Measurements from ENCODE around the gene ETNK2.

ETNK2 gene

GRCh38 chr1:204154568-204155255 lies 2.9 kb upstream of the ETNK2 start:
- no peak for DNase-seq (ENCODE audit: low read depth)
- no peak overlapping the region for H3K4me3 ChIP-seq (ENCODE audit: low read depth, low read length)
- TF ChIP-seq MYC (IDR thresholded peaks at IDR 0.05; ENCODE audit: low read depth, low read length) (no peak), POLR2A (IDR thresholded peaks at IDR 0.05; ENCODE audit: extremely low read depth, insufficient read length) (no peak), MAX (IDR thresholded peaks at IDR 0.05; ENCODE audit: low read depth, low read length) (no peak), CTCF (IDR thresholded peaks at IDR 0.05; ENCODE audit: low read depth, low read length) (no peak)

GRCh38 chr1:204153667-204154066 lies 1.8 kb upstream of the ETNK2 start:
- DNase-seq (ENCODE audit: low read depth) = no peak
- H3K4me3 ChIP-seq (ENCODE audit: low read depth, low read length) = no peak overlapping the region
- no peak for TF ChIP-seq POLR2A (IDR thresholded peaks at IDR 0.05; ENCODE audit: extremely low read depth, insufficient read length)
- no peak for TF ChIP-seq CTCF (IDR thresholded peaks at IDR 0.05; ENCODE audit: low read depth, low read length)
- no peak for TF ChIP-seq MAX (IDR thresholded peaks at IDR 0.05; ENCODE audit: low read depth, low read length)
- TF ChIP-seq MYC (IDR thresholded peaks at IDR 0.05; ENCODE audit: low read depth, low read length) = no peak

GRCh38 chr1:204152310-204153044 lies 633 bp upstream of the ETNK2 start:
- DNase-seq (ENCODE audit: low read depth) = no peak
- no peak for TF ChIP-seq POLR2A (IDR thresholded peaks at IDR 0.05; ENCODE audit: extremely low read depth, insufficient read length)
- no peak for TF ChIP-seq MAX (IDR thresholded peaks at IDR 0.05; ENCODE audit: low read depth, low read length)
- no peak for TF ChIP-seq CTCF (IDR thresholded peaks at IDR 0.05; ENCODE audit: low read depth, low read length)
- no peak for TF ChIP-seq MYC (IDR thresholded peaks at IDR 0.05; ENCODE audit: low read depth, low read length)
- no peak overlapping the region for H3K4me3 ChIP-seq (ENCODE audit: low read depth, low read length)

- DNase-seq (ENCODE audit: low read depth) = peak; percentile 36
- TF ChIP-seq MAX (IDR thresholded peaks at IDR 0.05; ENCODE audit: low read depth, low read length) (no peak), MYC (IDR thresholded peaks at IDR 0.05; ENCODE audit: low read depth, low read length) (no peak), POLR2A (IDR thresholded peaks at IDR 0.05; ENCODE audit: extremely low read depth, insufficient read length) (no peak), CTCF (IDR thresholded peaks at IDR 0.05; ENCODE audit: low read depth, low read length) (no peak)
- H3K4me3 ChIP-seq (ENCODE audit: low read depth, low read length) = no peak overlapping the region
These were observed 917 bp downstream of the ETNK2 start for GRCh38 chr1:204150702-204151551.

- no peak for TF ChIP-seq POLR2A (IDR thresholded peaks at IDR 0.05; ENCODE audit: extremely low read depth, insufficient read length)
- TF ChIP-seq MAX (IDR thresholded peaks at IDR 0.05; ENCODE audit: low read depth, low read length) = no peak
- TF ChIP-seq CTCF (IDR thresholded peaks at IDR 0.05; ENCODE audit: low read depth, low read length) = no peak
- no peak for TF ChIP-seq MYC (IDR thresholded peaks at IDR 0.05; ENCODE audit: low read depth, low read length)
- H3K4me3 ChIP-seq (ENCODE audit: low read depth, low read length) = no peak overlapping the region
- no peak for DNase-seq (ENCODE audit: low read depth)
These were observed 1.9 kb downstream of the ETNK2 start for GRCh38 chr1:204149635-204150565.
